Fibroblast of skin of right quadriceps (primary cell): ENCODE results near the gene PTPN2.
"Not testable (repeated sequence)": the region's sequence is repeated elsewhere in the genome, so short reads cannot be mapped to it uniquely, and the experiment has no call there.

ENCODE experiments used
- DNase-seq: peaks from one replicate; pipeline ENCODE4 v3.0.0-alpha.2; 2013

PTPN2 gene

GRCh38 chr18:12883684-12884405, at the start of gene PTPN2:
Gene PTPN2, minus strand, starts transcription at chr18:12884237. Its CDS starts 96 bp downstream, at chr18:12884141.
- peak; percentile 94 for DNase-seq

- DNase-seq = no peak
Measured at GRCh38 chr18:12933327-12933726, 49.3 kb upstream of the PTPN2 start.

GRCh38 chr18:12930908-12931307, 46.9 kb upstream of the PTPN2 start:
- DNase-seq = no peak

- no peak for DNase-seq
Measured at GRCh38 chr18:12930376-12930775, 46.3 kb upstream of the PTPN2 start.

GRCh38 chr18:12929477-12930083, 45.5 kb upstream of the PTPN2 start:
- DNase-seq = no peak

- DNase-seq = no peak
Measured at GRCh38 chr18:12928641-12929040, 44.6 kb upstream of the PTPN2 start.

- peak; percentile 11 for DNase-seq
Measured at GRCh38 chr18:12928206-12928605, 44.2 kb upstream of the PTPN2 start.

- DNase-seq = no peak
Measured at GRCh38 chr18:12924616-12925015, 40.6 kb upstream of the PTPN2 start.

- no peak for DNase-seq
Measured at GRCh38 chr18:12922266-12922665, 38.2 kb upstream of the PTPN2 start.

- DNase-seq = no peak
Measured at GRCh38 chr18:12921178-12921577, 37.1 kb upstream of the PTPN2 start.

- DNase-seq = no peak
Measured at GRCh38 chr18:12911929-12912703, 28.1 kb upstream of the PTPN2 start.

- DNase-seq = peak; percentile 33
Measured at GRCh38 chr18:12911025-12911928, 27.2 kb upstream of the PTPN2 start.

- no peak for DNase-seq
Measured at GRCh38 chr18:12908706-12909105, 24.7 kb upstream of the PTPN2 start.

- peak; percentile 22 for DNase-seq
Measured at GRCh38 chr18:12907258-12907925, 23.4 kb upstream of the PTPN2 start.

GRCh38 chr18:12906773-12907172, 22.7 kb upstream of the PTPN2 start:
- no peak for DNase-seq

- DNase-seq = no peak
Measured at GRCh38 chr18:12906119-12906518, 22.1 kb upstream of the PTPN2 start.

GRCh38 chr18:12904012-12904516, 20.0 kb upstream of the PTPN2 start:
- DNase-seq = no peak

GRCh38 chr18:12901208-12901607, 17.2 kb upstream of the PTPN2 start:
- not testable (repeated sequence) for DNase-seq

- DNase-seq = not testable (repeated sequence)
Measured at GRCh38 chr18:12896784-12897333, 12.8 kb upstream of the PTPN2 start.

- no peak for DNase-seq
Measured at GRCh38 chr18:12895626-12896025, 11.6 kb upstream of the PTPN2 start.

GRCh38 chr18:12895014-12895413, 11.0 kb upstream of the PTPN2 start:
- DNase-seq = no peak

GRCh38 chr18:12891561-12891960, 7.5 kb upstream of the PTPN2 start:
- no peak for DNase-seq
